H1 (cell line): ENCODE measurements around the gene LDHB. TPM values are rescaled to one million over a fixed set of nuclear protein-coding genes. Genes with fewer than 3 reads are reported as not detected.

Experiments used
- CTCF ChIA-PET: fragments of 300-600 bp; sonication (Branson Sonifier 250); formaldehyde crosslinking; loops from one replicate; lab custom pipeline; 2021; ENCODE audit not compliant: partially characterized antibody; lab: Charles Lee
- POLR2A ChIA-PET: fragments of 300-600 bp; sonication (Branson Sonifier 250); formaldehyde crosslinking; loops from one replicate; lab custom pipeline; 2021; ENCODE audit warnings: inconsistent platforms; ENCODE audit not compliant: partially characterized antibody; lab: Charles Lee
- DNase-seq, 2 experiments: peaks; one replicate each; pipeline versions ENCODE4 v3.0.0 to v3.0.0-alpha.2; 2010 to 2022; ENCODE audit warnings: low spot score in 2 of 2, low read depth in 1 of 2, mixed read lengths in 1 of 2
- FAIRE-seq: peaks from 2 replicates; lab custom pipeline; 2011; peaks lifted over from hg19 to GRCh38; lab: Jason Lieb, UNC
- H2AFZ ChIP-seq: 2 replicates; pipeline ENCODE4 v1.8.1; 2012; ENCODE audit warnings: low read length, inconsistent platforms
- H2AK5ac ChIP-seq: 2 replicates; pipeline ENCODE4 v1.6.1; 2013; ENCODE audit warnings: low read depth, low read length
- H2BK120ac ChIP-seq: replicated peaks from 2 replicates; pipeline ENCODE3; 2013; ENCODE audit warnings: low read depth, low read length, inconsistent platforms
- H2BK12ac ChIP-seq: 2 replicates; pipeline ENCODE4 v1.6.1; 2013; ENCODE audit warnings: low read depth, low read length
- H2BK15ac ChIP-seq: 2 replicates; pipeline ENCODE4 v1.6.1; 2013; ENCODE audit warnings: low read length
- H2BK20ac ChIP-seq: 2 replicates; pipeline ENCODE4 v1.6.1; 2013; ENCODE audit warnings: low read length
- H2BK5ac ChIP-seq: 2 replicates; pipeline ENCODE4 v1.6.1; 2013; ENCODE audit warnings: low read depth, low read length
- H3K14ac ChIP-seq: 2 replicates; pipeline ENCODE4 v1.6.1; 2013; ENCODE audit warnings: inconsistent platforms; ENCODE audit not compliant: insufficient read length
- H3K18ac ChIP-seq: 2 replicates; pipeline ENCODE4 v1.6.1; 2013; ENCODE audit warnings: low read length; ENCODE audit errors: extremely low read depth
- H3K23ac ChIP-seq: 2 replicates; pipeline ENCODE4 v1.6.1; 2013; ENCODE audit warnings: inconsistent platforms; ENCODE audit not compliant: insufficient read length
- H3K23me2 ChIP-seq: 2 replicates; pipeline ENCODE4 v1.6.1; 2013; ENCODE audit warnings: low read depth, low read length
- H3K27ac ChIP-seq: 2 replicates; pipeline ENCODE4 v1.6.1; 2011; ENCODE audit warnings: low read depth, low read length, inconsistent platforms
- H3K27me3 ChIP-seq, 4 experiments: replicated peaks in 1 of 4; 1 replicate in 1 of 4; 2 replicates in 3 of 4; pipeline versions ENCODE4 v1.6.1 to v1.8.1; 2011 to 2013; ENCODE audit warnings: low read length in 3 of 4, mild to moderate bottlenecking in 3 of 4, inconsistent platforms in 2 of 4, mixed read lengths in 2 of 4, moderate library complexity in 1 of 4; ENCODE audit not compliant: control insufficient read depth in 3 of 4, insufficient read depth in 3 of 4; ENCODE audit errors: extremely low read depth in 1 of 4
- H3K36me3 ChIP-seq, 4 experiments: 2 replicates each; pipeline versions ENCODE4 v1.6.1 to v1.8.1; 2011 to 2013; ENCODE audit warnings: mild to moderate bottlenecking in 4 of 4, low read length in 3 of 4, moderate library complexity in 2 of 4, control low read depth in 1 of 4, inconsistent platforms in 1 of 4; ENCODE audit not compliant: insufficient read depth in 4 of 4, control insufficient read depth in 2 of 4
- H3K4ac ChIP-seq: replicated peaks from 2 replicates; pipeline ENCODE3; 2013; ENCODE audit warnings: low read length, low read depth, mixed read lengths, inconsistent platforms; ENCODE audit not compliant: insufficient read length
- H3K4me1 ChIP-seq, 4 experiments: replicated peaks in 1 of 4; 1 replicate in 1 of 4; 2 replicates in 3 of 4; pipeline versions ENCODE4 v1.6.1 to v1.8.1; 2011 to 2013; ENCODE audit warnings: low read length in 3 of 4, inconsistent platforms in 2 of 4, mixed read lengths in 1 of 4; ENCODE audit not compliant: insufficient read depth in 4 of 4, control insufficient read depth in 3 of 4
- H3K4me2 ChIP-seq, 2 experiments: 2 replicates each; pipeline versions ENCODE4 v1.6.1 to v1.8.1; 2011 to 2013; ENCODE audit warnings: low read depth in 2 of 2, low read length in 2 of 2, control low read depth in 1 of 2, inconsistent platforms in 1 of 2, mild to moderate bottlenecking in 1 of 2; ENCODE audit not compliant: insufficient read depth in 1 of 2
- H3K4me3 ChIP-seq, 4 experiments: fragments of 200-600, 300-600 bp in 1 of 4; sonication (generic), shearing (Covaris generic), sonication (Bioruptor Twin) in 1 of 4; 2 replicates each; pipeline versions ENCODE4 v1.5.1 to v1.8.1; 2011 to 2016; ENCODE audit warnings: low read length in 4 of 4, low read depth in 3 of 4, control low read depth in 2 of 4, inconsistent platforms in 2 of 4, mild to moderate bottlenecking in 2 of 4, mixed read lengths in 1 of 4, moderate library complexity in 1 of 4; ENCODE audit not compliant: insufficient read depth in 2 of 4; ENCODE audit errors: extremely low read depth in 1 of 4
- H3K56ac ChIP-seq: replicated peaks from 2 replicates; pipeline ENCODE3; 2013; ENCODE audit warnings: low read depth, mild to moderate bottlenecking, mixed read lengths, low read length, inconsistent platforms; ENCODE audit not compliant: insufficient read length
- H3K79me1 ChIP-seq: 2 replicates; pipeline ENCODE4 v1.6.1; 2013; ENCODE audit warnings: low read depth, low read length, control low read depth
- H3K79me2 ChIP-seq, 2 experiments: 2 replicates each; pipeline versions ENCODE4 v1.6.1 to v1.8.1; 2012 to 2013; ENCODE audit warnings: low read length in 2 of 2, mild to moderate bottlenecking in 2 of 2, inconsistent platforms in 1 of 2; ENCODE audit not compliant: insufficient read depth in 2 of 2, control insufficient read depth in 1 of 2
- H3K9ac ChIP-seq, 4 experiments: replicated peaks in 1 of 4; 1 replicate in 1 of 4; 2 replicates in 3 of 4; pipeline versions ENCODE4 v1.6.1 to v1.8.1; 2011 to 2013; ENCODE audit warnings: low read depth in 3 of 4, low read length in 3 of 4, control low read depth in 2 of 4, mild to moderate bottlenecking in 2 of 4, moderate library complexity in 2 of 4, inconsistent platforms in 1 of 4; ENCODE audit errors: extremely low read depth in 1 of 4
- H3K9me3 ChIP-seq, 2 experiments: 2 replicates each; pipeline versions ENCODE4 v1.6.1 to v1.8.1; 2012 to 2013; ENCODE audit warnings: mild to moderate bottlenecking in 2 of 2, moderate library complexity in 2 of 2, control low read depth in 1 of 2, inconsistent platforms in 1 of 2, low read depth in 1 of 2, low read length in 1 of 2, mixed read lengths in 1 of 2; ENCODE audit not compliant: insufficient read depth in 2 of 2
- H4K20me1 ChIP-seq, 2 experiments: replicated peaks in 1 of 2; 2 replicates each; pipeline versions ENCODE3 to v1.8.1; 2011 to 2013; ENCODE audit warnings: inconsistent platforms in 2 of 2, low read length in 2 of 2, mild to moderate bottlenecking in 1 of 2; ENCODE audit not compliant: insufficient read depth in 2 of 2, control insufficient read depth in 1 of 2
- H4K5ac ChIP-seq: 2 replicates; pipeline ENCODE4 v1.6.1; 2013; ENCODE audit warnings: low read length, low read depth, mixed read lengths, inconsistent platforms; ENCODE audit not compliant: insufficient read length
- H4K8ac ChIP-seq: 2 replicates; pipeline ENCODE4 v1.8.0; 2013; ENCODE audit warnings: mild to moderate bottlenecking, moderate library complexity, low read length, inconsistent platforms; ENCODE audit not compliant: insufficient read depth; ENCODE audit errors: extremely low read depth
- H4K91ac ChIP-seq: replicated peaks from 2 replicates; pipeline ENCODE3; 2013; ENCODE audit warnings: low read length, mixed read lengths, inconsistent platforms; ENCODE audit not compliant: insufficient read length
- BACH1 ChIP-seq: IDR thresholded peaks from 2 replicates; pipeline ENCODE4 v1.6.1; 2012; ENCODE audit warnings: low read length, improper control_type of control experiment
- BCL11A ChIP-seq, 2 experiments: IDR thresholded peaks; one replicate each; pipeline ENCODE4 v1.6.1; 2011; ENCODE audit warnings: low read depth in 2 of 2, low read length in 2 of 2, mild to moderate bottlenecking in 2 of 2
- CHD1 ChIP-seq: IDR thresholded peaks from 2 replicates; pipeline ENCODE4 v1.6.1; 2012; ENCODE audit warnings: low read depth, low read length, improper control_type of control experiment
- CREB1 ChIP-seq: IDR thresholded peaks from 2 replicates; pipeline ENCODE4 v1.6.1; 2012; ENCODE audit warnings: inconsistent platforms
- JUN ChIP-seq: IDR thresholded peaks from 2 replicates; pipeline ENCODE4 v1.6.1; 2011; ENCODE audit warnings: low read depth, mild to moderate bottlenecking, improper control_type of control experiment, low read length
- KDM1A ChIP-seq: fragments of 200-600, 300-600 bp; sonication (generic); IDR thresholded peaks from 2 replicates; pipeline ENCODE4 v1.7.1; 2016; ENCODE audit warnings: mild to moderate bottlenecking, low read length, borderline replicate concordance
- MAFK ChIP-seq: IDR thresholded peaks from 2 replicates; pipeline ENCODE4 v1.6.1; 2012; ENCODE audit warnings: low read depth, mild to moderate bottlenecking, improper control_type of control experiment, low read length
- SRF ChIP-seq: IDR thresholded peaks from 2 replicates; pipeline ENCODE4 v1.6.1; 2011; ENCODE audit warnings: mild to moderate bottlenecking, low read depth, low read length, moderate library complexity
- TBP ChIP-seq: IDR thresholded peaks from 2 replicates; pipeline ENCODE4 v1.6.1; 2011; ENCODE audit warnings: low read depth, low read length, improper control_type of control experiment
- TCF12 ChIP-seq: IDR thresholded peaks from 2 replicates; pipeline ENCODE4 v1.6.1; 2011; ENCODE audit warnings: low read depth, mild to moderate bottlenecking, low read length
- WGBS, 2 experiments: shearing (Covaris generic) in 1 of 2; methylation state at CpG; one replicate each; pipeline versions ENCODE4 v1.1.6 to v1.1.7; 2013 to 2015; ENCODE audit warnings: low lambda C conversion rate in 2 of 2, mixed read lengths in 2 of 2, inconsistent platforms in 1 of 2, low coverage in 1 of 2, missing lambda C conversion rate in 1 of 2; ENCODE audit not compliant: insufficient replicate concordance in 2 of 2, insufficient coverage in 1 of 2, insufficient read length in 1 of 2; ENCODE audit errors: extremely low coverage in 1 of 2, missing lambda C conversion rate in 1 of 2; 5-methylcytosine and 5-hydroxymethylcytosine counted together
- polyA plus RNA-seq, 7 experiments: library from polyadenylated mRNA; depleted of rRNA in 3 of 7; stranded (reverse) in 5 of 7; unstranded in 2 of 7; fragments of >200 nt in 5 of 7; fragments of 200-250 nt in 2 of 7; gene quantifications; 1 replicate in 5 of 7; 2 replicates in 1 of 7; 4 replicates in 1 of 7; pipeline versions ENCODE4 v1.2.1 to v1.2.3, GENCODE V29; 2011 to 2013; ENCODE audit warnings: missing spikeins in 2 of 7, mixed read lengths in 2 of 7
- total RNA-seq: library from RNA; stranded (reverse); fragmentation: NEBNext Ultra II Directional; extraction: Animal tissue kit (Norgen Biotek cat#: 25700); gene quantifications from 2 replicates; pipeline ENCODE4 v1.2.1, GENCODE V29; 2021
- TF ChIP-seq, protein P1 (sequence below): IDR thresholded peaks from 2 replicates; pipeline ENCODE4 v1.6.1; 2012; ENCODE audit warnings: inconsistent platforms

LDHB gene
- total and polyA plus RNA-seq, 2 of the 8 experiments (the other 6 are each of a cell fraction or from before 2014, with no cell fraction given): 1,177 to 1,781 TPM

DNA sequence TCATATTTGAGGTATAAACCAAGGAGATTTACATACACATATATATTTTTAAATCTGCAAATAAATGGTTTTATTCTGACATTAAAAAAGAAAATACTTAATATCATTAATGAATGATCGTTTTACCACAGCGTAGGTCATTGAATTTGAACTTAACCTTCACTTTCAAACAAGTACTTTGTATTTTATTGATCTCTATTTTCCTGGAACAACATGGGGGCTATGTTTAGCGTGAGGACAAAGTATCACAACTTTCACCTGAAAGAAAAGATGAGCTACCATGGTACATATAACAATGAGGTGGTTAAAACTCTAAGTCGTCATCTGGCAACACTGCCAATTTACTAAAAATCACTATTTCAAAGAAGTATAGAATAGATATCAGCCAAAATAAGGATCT, 59.0 kb downstream of the LDHB start:
- Histone ChIP-seq H3K27ac (no peak overlapping the region), H4K8ac (no peak overlapping the region), H3K79me1 (no peaks in the 10 kb centered on the region), H2AK5ac (no peak overlapping the region), H3K27me3 (no peaks in the 10 kb centered on the region), H3K14ac (no peak overlapping the region), H4K91ac (no peak overlapping the region), H2BK120ac (no peak overlapping the region), H3K79me2 (no peaks in the 10 kb centered on the region), H3K23ac (no peak overlapping the region), H3K36me3 (no peaks in the 10 kb centered on the region), H2BK15ac (no peak overlapping the region), H3K4me3 (no peak overlapping the region), H3K56ac (no peak overlapping the region), H2AFZ (no peak overlapping the region), H2BK12ac (no peak overlapping the region), H3K23me2 (no peaks in the 10 kb centered on the region), H3K9me3 (no peaks in the 10 kb centered on the region), H3K9ac (no peak overlapping the region), H3K4ac (no peak overlapping the region), H4K5ac (no peak overlapping the region), H3K4me2 (no peak overlapping the region), H2BK20ac (no peak overlapping the region), H3K18ac (no peak overlapping the region), H3K4me1 (peaks cover 0 to 2% (median under 1%) of the 10 kb centered on the region in 4 experiments; a peak in 2 of 7 replicates), H4K20me1 (no peaks in the 10 kb centered on the region), H2BK5ac (no peak overlapping the region)
- DNase-seq: no peak
- FAIRE-seq: no peak
- no peak for TF ChIP-seq MAFK
- TF ChIP-seq TBP: no peak
- TF ChIP-seq, protein P1, sequence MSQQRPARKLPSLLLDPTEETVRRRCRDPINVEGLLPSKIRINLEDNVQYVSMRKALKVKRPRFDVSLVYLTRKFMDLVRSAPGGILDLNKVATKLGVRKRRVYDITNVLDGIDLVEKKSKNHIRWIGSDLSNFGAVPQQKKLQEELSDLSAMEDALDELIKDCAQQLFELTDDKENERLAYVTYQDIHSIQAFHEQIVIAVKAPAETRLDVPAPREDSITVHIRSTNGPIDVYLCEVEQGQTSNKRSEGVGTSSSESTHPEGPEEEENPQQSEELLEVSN: no peak
- TF ChIP-seq CREB1: no peak
- TF ChIP-seq JUN: no peak
- TF ChIP-seq TCF12: no peak
- TF ChIP-seq BACH1: no peak
- no peak for TF ChIP-seq BCL11A (IDR thresholded peaks at IDR 0.05; ENCODE audit: low read depth in 2 of 2, low read length in 2 of 2)
- no peak for TF ChIP-seq CHD1
- TF ChIP-seq KDM1A: no peak
- TF ChIP-seq SRF: no peak
- WGBS, 2 experiments: 90% methylated on average over 4 of the region's 4 CpGs; no CpG with 5 or more reads in 1 of the 2 experiments
- ChIA-PET POLR2A (no interaction called here), CTCF (no interaction called here)
